GM12801 (cell line): ENCODE results near the gene CSMD2.

Source experiments
- TF ChIP-seq, protein P1 (sequence below): IDR thresholded peaks from one replicate; pipeline ENCODE4 v1.5.1; 2011; ENCODE audit warnings: control low read depth; ENCODE audit not compliant: insufficient read length; ENCODE audit errors: extremely low read depth

The CSMD2 gene

DNA sequence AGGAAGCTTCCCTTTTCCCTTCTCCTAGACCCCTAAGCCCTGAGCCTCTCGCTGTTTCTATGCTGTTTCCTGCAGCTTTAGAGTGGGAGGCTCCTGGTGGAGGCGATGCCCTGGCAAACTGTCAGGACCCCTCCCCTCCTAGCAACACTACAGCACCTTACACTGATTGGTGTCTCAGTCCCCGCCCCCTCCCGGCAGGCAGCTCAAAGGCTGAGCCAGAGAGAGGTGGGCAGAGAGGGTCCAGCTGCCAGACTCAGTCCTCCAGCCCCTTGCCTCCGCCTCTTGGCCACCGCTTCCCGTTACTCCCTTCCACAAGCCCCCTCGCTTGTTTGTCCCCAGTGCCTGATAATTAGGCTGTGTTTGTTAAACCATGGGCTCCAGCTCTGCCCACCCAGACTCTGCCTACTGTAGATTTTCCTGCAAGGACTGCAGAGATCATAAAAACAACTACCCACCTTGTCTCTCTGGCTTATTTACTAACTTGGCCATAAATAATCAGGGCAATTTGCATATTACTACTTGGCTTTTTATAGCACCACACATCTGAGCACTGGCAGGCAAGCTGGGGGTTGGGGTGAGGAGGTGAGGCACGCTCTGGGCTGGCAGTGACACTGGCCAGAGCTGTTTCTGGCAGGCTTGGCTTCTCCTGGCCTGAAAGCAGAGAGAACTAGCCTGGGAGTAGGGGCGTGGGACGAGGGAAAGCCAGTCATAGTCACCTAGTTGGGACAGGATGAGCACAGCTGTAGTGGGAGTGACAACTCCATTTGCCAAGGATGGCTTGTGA, 107.5 kb downstream of the CSMD2 start:
- TF ChIP-seq, protein P1, sequence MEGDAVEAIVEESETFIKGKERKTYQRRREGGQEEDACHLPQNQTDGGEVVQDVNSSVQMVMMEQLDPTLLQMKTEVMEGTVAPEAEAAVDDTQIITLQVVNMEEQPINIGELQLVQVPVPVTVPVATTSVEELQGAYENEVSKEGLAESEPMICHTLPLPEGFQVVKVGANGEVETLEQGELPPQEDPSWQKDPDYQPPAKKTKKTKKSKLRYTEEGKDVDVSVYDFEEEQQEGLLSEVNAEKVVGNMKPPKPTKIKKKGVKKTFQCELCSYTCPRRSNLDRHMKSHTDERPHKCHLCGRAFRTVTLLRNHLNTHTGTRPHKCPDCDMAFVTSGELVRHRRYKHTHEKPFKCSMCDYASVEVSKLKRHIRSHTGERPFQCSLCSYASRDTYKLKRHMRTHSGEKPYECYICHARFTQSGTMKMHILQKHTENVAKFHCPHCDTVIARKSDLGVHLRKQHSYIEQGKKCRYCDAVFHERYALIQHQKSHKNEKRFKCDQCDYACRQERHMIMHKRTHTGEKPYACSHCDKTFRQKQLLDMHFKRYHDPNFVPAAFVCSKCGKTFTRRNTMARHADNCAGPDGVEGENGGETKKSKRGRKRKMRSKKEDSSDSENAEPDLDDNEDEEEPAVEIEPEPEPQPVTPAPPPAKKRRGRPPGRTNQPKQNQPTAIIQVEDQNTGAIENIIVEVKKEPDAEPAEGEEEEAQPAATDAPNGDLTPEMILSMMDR, result no peak

DNA sequence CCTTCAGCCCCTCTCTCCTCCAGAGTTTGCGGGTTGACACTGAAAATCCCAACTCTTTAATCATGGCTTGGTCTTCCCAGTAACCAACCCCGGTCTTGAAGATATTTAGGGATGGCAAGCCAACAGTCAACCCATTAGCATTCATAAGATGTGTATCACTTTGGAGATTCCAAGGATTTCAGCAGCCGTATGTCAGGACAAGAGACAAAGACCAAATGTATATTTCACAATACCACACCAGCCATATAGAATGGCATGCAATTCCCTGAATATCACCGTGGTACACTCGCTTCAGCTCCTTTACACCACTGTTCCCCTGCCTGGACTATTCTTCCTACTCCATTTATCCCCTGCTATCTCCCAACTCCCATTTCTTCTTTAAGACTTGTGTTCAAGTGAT, 109.2 kb downstream of the CSMD2 start:
- TF ChIP-seq, protein P1, result no peak

DNA sequence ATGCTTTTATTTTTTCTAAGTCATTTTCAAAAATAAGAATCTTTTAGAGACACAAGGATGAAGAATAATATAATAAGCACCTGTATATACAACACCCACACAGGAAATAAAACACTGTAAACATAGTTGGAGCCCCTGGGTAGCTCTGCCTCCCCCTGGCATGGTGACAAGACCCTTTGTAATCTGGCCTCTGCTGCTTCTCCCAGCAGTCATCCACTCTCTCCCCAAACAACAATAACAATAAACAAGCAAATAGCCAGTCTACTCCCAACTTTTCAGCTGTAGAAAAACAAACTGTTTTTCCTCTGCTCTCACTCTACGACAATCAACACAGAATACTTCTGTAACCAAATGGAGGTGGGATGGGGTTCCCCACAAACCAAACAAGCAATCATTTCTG, 110.1 kb downstream of the CSMD2 start:
- TF ChIP-seq, protein P1, result no peak

DNA sequence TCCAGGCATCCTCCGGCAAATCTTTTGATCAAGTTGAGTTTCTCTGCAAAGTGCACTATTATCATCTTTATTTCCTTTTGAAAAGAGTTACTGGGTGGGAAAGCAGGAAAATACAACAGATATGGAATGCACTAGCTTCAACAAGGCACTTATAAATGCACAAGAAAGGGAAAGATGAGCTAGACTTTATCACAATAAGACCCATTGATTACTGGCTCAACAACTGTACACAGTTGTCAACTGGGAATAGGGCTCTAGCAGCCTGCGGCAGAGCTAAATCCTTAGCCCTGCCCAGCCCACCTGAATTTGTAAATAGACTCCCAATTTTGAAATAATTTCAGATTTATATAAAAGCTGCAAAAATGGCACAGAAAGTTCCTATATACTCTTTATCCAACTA, 111.4 kb downstream of the CSMD2 start:
- TF ChIP-seq, protein P1, result no peak

DNA sequence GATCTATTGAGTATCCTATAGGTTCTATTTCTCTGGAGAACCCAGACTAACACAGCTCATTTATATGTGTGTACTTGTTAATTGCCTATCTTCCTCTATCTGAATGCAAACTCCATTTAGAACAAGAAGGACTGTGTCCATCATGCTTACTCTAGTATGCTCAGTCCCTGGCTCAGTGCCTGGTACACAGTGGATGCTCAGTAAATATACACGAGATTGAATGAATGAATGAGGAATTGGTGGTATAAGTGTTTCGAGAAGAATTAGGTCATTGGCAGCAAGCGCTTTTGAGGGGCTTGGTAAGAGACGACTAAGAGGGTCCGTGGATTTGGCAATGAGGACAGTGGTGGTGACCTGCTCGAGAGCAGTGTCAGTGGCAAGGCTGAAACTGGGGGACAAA, 112.5 kb downstream of the CSMD2 start:
- TF ChIP-seq, protein P1, result no peak

DNA sequence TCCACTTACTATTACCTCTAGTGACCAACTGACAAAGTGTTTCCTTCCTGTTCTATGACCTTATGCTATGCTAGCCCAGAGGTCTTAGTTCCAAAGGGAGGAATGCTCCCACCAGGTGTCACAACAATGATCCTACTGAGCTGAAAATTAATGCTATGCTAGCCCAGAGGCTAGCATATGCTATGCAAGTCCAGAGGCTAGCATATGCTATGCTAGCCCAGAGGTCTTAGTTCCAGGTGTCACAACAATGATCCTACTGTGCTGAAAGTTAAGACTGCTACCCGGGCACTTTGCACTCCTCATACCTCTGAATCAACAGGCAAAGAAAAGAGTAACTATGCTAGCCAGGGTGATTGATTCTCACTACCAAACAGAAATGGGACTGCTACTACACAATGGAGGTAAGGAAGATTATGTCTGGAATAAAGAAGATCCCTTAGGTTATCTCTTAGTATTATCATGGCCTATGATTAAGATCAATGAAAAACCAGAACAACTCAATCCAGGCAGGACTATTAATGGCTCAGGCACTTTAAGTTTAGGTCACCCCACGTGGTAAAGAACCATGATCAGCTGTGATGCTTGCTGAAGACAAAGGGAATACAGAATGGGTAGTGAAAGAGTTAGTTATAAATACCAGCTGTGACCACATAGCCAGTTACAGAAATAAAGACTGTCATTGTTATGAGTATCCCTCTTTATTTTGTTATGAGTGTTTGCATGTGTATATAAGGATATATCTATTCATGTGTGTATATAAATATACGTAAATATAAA, 114.1 kb downstream of the CSMD2 start:
- TF ChIP-seq, protein P1, result no peak

DNA sequence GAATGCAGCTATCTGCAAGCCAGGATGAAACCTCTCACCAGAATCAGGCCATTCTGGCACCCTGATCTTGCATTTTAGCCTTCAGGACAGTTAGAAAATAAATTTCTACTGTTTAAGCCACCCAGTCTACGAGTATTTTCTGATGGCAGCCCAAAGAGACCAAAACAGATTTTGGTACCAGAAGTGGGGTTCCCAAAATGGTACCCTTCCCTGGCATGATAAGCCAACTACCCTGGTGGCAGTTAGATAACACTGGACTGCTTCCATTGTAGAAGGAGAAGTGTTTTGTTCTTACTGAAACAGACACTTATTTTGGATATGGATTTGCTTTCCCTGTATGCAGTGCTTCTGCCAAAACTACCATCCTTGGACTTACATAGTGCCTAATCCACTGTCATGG, 115.0 kb downstream of the CSMD2 start:
- TF ChIP-seq, protein P1, result no peak
